Esophagus muscularis mucosa (tissue), 4 donors: ENCODE measurements around the gene BHLHE41. TPM values are rescaled to one million over a fixed set of nuclear protein-coding genes. Genes with fewer than 3 reads are reported as not detected.
A peak's percentile ranks its signal among the peaks of the same experiment; 100 is the strongest.

ENCODE experiments used
- DNase-seq: peaks from one replicate; pipeline ENCODE4 v3.0.0-alpha.2; 2017; ENCODE audit errors: extremely low spot score
- H3K27ac ChIP-seq, 4 donors: fragments of 200-600 bp; sonication (generic); replicated peaks in 1 of 4; 1 replicate in 3 of 4; 2 replicates in 1 of 4; pipeline ENCODE4 v1.5.1; 2016 to 2019; ENCODE audit warnings: mild to moderate bottlenecking in 1 of 4
- H3K27me3 ChIP-seq, 4 donors: fragments of 200-600 bp; sonication (generic); one replicate each; pipeline versions ENCODE4 v1.5.1 to v1.6.0; 2016 to 2019
- H3K36me3 ChIP-seq, 4 donors: fragments of 200-600 bp; sonication (generic); one replicate each; pipeline ENCODE4 v1.5.1; 2016 to 2019
- H3K4me1 ChIP-seq, 4 donors: fragments of 200-600 bp; sonication (generic); one replicate each; pipeline ENCODE4 v1.5.1; 2016 to 2019
- H3K4me3 ChIP-seq, 4 donors: fragments of 200-600 bp; sonication (generic); 1 replicate in 2 of 4; 2 replicates in 2 of 4; pipeline ENCODE4 v1.5.1; 2016 to 2019; ENCODE audit warnings: mild to moderate bottlenecking in 4 of 4, moderate library complexity in 1 of 4
- H3K9me3 ChIP-seq, 4 donors: fragments of 200-600 bp; sonication (generic); 1 replicate in 3 of 4; 2 replicates in 1 of 4; pipeline ENCODE4 v1.5.1; 2016 to 2019
- EP300 ChIP-seq: sonication (generic); formaldehyde crosslinking; IDR thresholded peaks from one replicate; pipeline ENCODE4 v1.6.1; 2017; ENCODE audit warnings: antibody characterized with exemption
- POLR2A ChIP-seq: fragments of 450-650 bp; IDR thresholded peaks from one replicate; pipeline ENCODE4 v1.6.1; 2017; ENCODE audit warnings: antibody characterized with exemption, moderate library complexity, mild to moderate bottlenecking, low read depth
- POLR2AphosphoS5 ChIP-seq, 2 donors: sonication (generic); formaldehyde crosslinking; IDR thresholded peaks; one replicate each; pipeline ENCODE4 v1.6.1; 2017; ENCODE audit warnings: antibody characterized with exemption in 2 of 2
- WGBS: methylation state at CpG from one replicate; pipeline ENCODE4 v1.1.5; 2018; 5-methylcytosine and 5-hydroxymethylcytosine counted together
- intact Hi-C: fragments of 100-400 bp; cut with DNase I; formaldehyde crosslinking; loops from one replicate; pipeline ENCODE4 v1.15.1; 2023
- total RNA-seq, 4 donors: library from RNA; depleted of rRNA; stranded (reverse); fragments of >200 nt; gene quantifications; one replicate each; pipeline versions ENCODE4 v1.1.0 to v1.2.1, GENCODE V29; 2016
- TF ChIP-seq, protein P1 (sequence below), 3 experiments: fragments of 200-600 bp in 2 of 3; fragments of 450-650 bp in 1 of 3; sonication (generic) in 2 of 3; IDR thresholded peaks; one replicate each; pipeline ENCODE4 v1.5.1; 2017 to 2019; ENCODE audit warnings: antibody characterized with exemption in 3 of 3, mild to moderate bottlenecking in 2 of 3, moderate library complexity in 1 of 3

BHLHE41 gene
- total RNA-seq, 4 donors from 2014 or later, result 6.3 to 20.0 (median 14.8) TPM

DNA sequence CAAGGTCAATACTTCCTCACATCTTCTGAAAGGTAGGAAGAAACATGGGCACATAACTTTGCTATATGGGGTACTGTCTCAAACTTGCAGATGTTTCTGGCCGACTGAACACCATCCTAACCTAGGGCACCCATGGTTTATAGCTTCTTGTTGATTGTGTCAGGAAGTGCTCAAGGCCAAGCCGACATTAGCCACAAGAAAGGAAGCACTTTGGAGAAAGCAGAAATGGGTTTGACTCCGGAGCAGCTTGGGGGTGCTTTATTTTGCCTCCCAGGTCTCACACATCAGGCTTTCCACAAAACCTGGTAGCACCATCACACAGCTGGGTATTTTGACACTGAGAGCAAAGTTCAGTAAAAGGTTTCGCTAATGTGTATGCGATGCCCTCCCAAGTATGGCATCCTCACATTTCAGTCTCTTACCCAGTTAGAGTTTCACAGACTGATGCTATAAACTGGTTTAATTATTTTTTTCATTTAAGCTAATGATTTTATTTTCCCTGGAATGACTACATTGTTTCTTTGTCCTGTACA lies 25.2 kb upstream of the BHLHE41 start:
- WGBS, result 61% methylated on average over 5 of the region's 5 CpGs
- H3K27me3 ChIP-seq, result no peaks in the 10 kb centered on the region
- no peaks in the 10 kb centered on the region for H3K36me3 ChIP-seq
- intact Hi-C loops, result no loop called here
- no peaks in the 10 kb centered on the region for H3K9me3 ChIP-seq
- peaks cover 24 to 38% (median 36%) of the 10 kb centered on the region in 4 donors for H3K4me1 ChIP-seq
- DNase-seq, result no peak
- H3K27ac ChIP-seq, result peak overlapping the region in 3 of 4 donors; percentile 3 to 78 (median 64)
- TF ChIP-seq, protein P1, sequence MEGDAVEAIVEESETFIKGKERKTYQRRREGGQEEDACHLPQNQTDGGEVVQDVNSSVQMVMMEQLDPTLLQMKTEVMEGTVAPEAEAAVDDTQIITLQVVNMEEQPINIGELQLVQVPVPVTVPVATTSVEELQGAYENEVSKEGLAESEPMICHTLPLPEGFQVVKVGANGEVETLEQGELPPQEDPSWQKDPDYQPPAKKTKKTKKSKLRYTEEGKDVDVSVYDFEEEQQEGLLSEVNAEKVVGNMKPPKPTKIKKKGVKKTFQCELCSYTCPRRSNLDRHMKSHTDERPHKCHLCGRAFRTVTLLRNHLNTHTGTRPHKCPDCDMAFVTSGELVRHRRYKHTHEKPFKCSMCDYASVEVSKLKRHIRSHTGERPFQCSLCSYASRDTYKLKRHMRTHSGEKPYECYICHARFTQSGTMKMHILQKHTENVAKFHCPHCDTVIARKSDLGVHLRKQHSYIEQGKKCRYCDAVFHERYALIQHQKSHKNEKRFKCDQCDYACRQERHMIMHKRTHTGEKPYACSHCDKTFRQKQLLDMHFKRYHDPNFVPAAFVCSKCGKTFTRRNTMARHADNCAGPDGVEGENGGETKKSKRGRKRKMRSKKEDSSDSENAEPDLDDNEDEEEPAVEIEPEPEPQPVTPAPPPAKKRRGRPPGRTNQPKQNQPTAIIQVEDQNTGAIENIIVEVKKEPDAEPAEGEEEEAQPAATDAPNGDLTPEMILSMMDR (IDR thresholded peaks at IDR 0.05), result no peak
- TF ChIP-seq EP300, result no peak
- no peak overlapping the region for H3K4me3 ChIP-seq

DNA sequence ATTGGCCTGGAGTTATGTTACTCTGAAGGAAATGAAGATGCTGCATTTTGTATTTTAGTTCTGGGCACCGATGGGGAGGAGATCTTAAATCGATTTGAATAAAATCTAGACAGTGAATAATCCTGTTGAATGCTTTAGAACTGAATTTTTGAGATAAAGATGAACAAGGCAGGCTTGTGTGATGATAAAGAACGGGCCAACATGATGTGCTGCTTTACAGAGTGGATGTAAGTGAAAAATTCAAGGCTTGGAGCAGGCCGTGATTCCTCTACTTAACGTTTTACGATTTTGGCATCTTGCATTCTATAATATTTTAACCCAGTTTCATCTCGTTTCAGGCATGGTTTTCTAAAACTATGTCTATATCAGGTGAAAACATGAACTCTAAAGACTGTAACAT lies 23.5 kb upstream of the BHLHE41 start:
- H3K27me3 ChIP-seq, result no peaks in the 10 kb centered on the region
- DNase-seq, result no peak
- H3K4me1 ChIP-seq, result peaks cover 17 to 28% (median 26%) of the 10 kb centered on the region in 4 donors
- H3K4me3 ChIP-seq, result no peak overlapping the region
- H3K27ac ChIP-seq, result no peak overlapping the region
- intact Hi-C loops, result no loop called here
- no peaks in the 10 kb centered on the region for H3K9me3 ChIP-seq
- TF ChIP-seq, protein P1 (IDR thresholded peaks at IDR 0.05), result no peak
- TF ChIP-seq EP300, result no peak
- TF ChIP-seq POLR2AphosphoS5 (IDR thresholded peaks at IDR 0.05), result no peak
- no peak for TF ChIP-seq POLR2A
- no peaks in the 10 kb centered on the region for H3K36me3 ChIP-seq
- WGBS, result 91% methylated on average over 7 of the region's 7 CpGs

DNA sequence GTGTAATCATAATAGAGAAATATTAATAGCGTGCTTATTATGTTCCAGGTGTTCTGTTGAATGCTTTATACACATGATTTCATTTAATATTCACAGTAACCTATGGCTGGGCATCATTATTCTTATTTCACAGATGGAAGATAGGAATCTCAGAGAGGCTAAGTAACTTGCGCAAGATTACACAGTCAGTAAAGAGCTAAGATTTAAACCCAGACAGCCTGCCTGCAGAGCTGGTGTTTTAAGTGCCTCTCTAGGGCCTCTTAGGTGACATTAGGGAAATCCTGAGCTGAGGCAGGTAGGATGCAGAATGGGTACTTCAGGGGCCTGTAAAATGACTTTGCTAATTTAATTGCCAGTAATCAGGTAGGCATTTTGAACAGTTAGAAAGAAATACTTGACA lies 18.5 kb upstream of the BHLHE41 start:
- Histone ChIP-seq H3K4me1 (no peaks in the 10 kb centered on the region), H3K4me3 (no peak overlapping the region), H3K27ac (no peak overlapping the region), H3K27me3 (no peaks in the 10 kb centered on the region), H3K36me3 (no peaks in the 10 kb centered on the region), H3K9me3 (no peaks in the 10 kb centered on the region)
- no peak for TF ChIP-seq POLR2AphosphoS5 (IDR thresholded peaks at IDR 0.05)
- TF ChIP-seq, protein P1 (IDR thresholded peaks at IDR 0.05), result no peak
- no peak for TF ChIP-seq POLR2A
- DNase-seq, result no peak
- WGBS, result 48% methylated on average over 2 of the region's 2 CpGs
- intact Hi-C loops, result no loop called here

DNA sequence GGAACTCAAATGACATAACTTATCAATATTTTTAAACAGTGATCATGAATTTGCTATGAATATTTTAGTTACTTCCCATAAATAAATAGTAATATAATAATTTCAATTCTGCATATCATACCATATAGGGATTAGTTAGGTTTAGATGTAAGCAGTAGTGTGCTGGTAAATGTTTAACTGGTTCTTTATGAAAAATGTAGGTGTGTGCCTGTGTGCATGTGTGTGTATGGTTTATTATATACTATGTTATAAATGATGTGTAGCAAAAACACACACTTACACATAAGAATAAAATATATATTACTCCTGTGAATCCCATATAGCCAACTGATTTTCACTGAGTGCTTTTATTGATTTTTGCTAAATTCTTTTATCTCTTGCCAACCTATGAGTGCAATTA lies 14.0 kb upstream of the BHLHE41 start:
- Histone ChIP-seq H3K4me1 (peaks cover 0 to 11% (median 7%) of the 10 kb centered on the region in 4 donors), H3K36me3 (no peaks in the 10 kb centered on the region), H3K4me3 (no peak overlapping the region), H3K27me3 (no peaks in the 10 kb centered on the region), H3K9me3 (no peaks in the 10 kb centered on the region), H3K27ac (no peak overlapping the region)
- no peak for DNase-seq
- TF ChIP-seq EP300, result no peak
- no peak for TF ChIP-seq POLR2A
- TF ChIP-seq, protein P1 (IDR thresholded peaks at IDR 0.05), result no peak
- TF ChIP-seq POLR2AphosphoS5 (IDR thresholded peaks at IDR 0.05), result no peak
- intact Hi-C loops, result no loop called here

DNA sequence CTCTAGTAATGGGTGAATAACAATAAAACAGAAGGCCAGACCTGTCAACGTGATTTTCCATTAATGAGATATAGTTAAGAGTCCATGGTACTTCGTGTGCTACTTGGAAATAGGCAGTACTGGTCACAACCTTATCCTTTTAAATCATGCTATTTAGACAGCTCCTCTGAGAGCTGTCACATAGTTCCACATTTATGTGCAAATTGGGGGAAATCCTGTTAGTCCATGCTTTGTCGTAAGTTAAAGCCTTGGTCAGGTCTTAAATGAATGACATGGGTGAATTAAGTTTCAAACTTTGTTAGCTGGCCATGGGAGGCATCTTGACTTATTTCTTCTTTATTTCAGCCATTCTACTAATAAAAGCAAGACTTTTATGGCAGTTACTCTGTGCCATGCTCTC lies 11.9 kb upstream of the BHLHE41 start:
- intact Hi-C loops, result no loop called here
- no peak for DNase-seq
- Histone ChIP-seq H3K4me1 (peaks cover 0 to 11% (median 7%) of the 10 kb centered on the region in 4 donors), H3K36me3 (no peaks in the 10 kb centered on the region), H3K27ac (no peak overlapping the region), H3K9me3 (no peaks in the 10 kb centered on the region), H3K27me3 (no peaks in the 10 kb centered on the region), H3K4me3 (no peak overlapping the region)
- no peak for TF ChIP-seq EP300
- no peak for TF ChIP-seq POLR2AphosphoS5 (IDR thresholded peaks at IDR 0.05)
- TF ChIP-seq, protein P1 (IDR thresholded peaks at IDR 0.05), result no peak
- TF ChIP-seq POLR2A, result no peak
- WGBS, result 87% methylated on average over 3 of the region's 3 CpGs
